Esophagus muscularis mucosa (tissue), 4 donors: ENCODE measurements around the gene SCAMP2.

Experiments
- EP300 ChIP-seq: sonication (generic); formaldehyde crosslinking; IDR thresholded peaks from one replicate; pipeline ENCODE4 v1.6.1; 2017; ENCODE audit warnings: antibody characterized with exemption
- POLR2A ChIP-seq: fragments of 450-650 bp; IDR thresholded peaks from one replicate; pipeline ENCODE4 v1.6.1; 2017; ENCODE audit warnings: antibody characterized with exemption, moderate library complexity, mild to moderate bottlenecking, low read depth
- POLR2AphosphoS5 ChIP-seq, 2 donors: sonication (generic); formaldehyde crosslinking; IDR thresholded peaks; one replicate each; pipeline ENCODE4 v1.6.1; 2017; ENCODE audit warnings: antibody characterized with exemption in 2 of 2
- TF ChIP-seq, protein P1 (sequence below), 3 experiments: fragments of 200-600 bp in 2 of 3; fragments of 450-650 bp in 1 of 3; sonication (generic) in 2 of 3; IDR thresholded peaks; one replicate each; pipeline ENCODE4 v1.5.1; 2017 to 2019; ENCODE audit warnings: antibody characterized with exemption in 3 of 3, mild to moderate bottlenecking in 2 of 3, moderate library complexity in 1 of 3

DNA sequence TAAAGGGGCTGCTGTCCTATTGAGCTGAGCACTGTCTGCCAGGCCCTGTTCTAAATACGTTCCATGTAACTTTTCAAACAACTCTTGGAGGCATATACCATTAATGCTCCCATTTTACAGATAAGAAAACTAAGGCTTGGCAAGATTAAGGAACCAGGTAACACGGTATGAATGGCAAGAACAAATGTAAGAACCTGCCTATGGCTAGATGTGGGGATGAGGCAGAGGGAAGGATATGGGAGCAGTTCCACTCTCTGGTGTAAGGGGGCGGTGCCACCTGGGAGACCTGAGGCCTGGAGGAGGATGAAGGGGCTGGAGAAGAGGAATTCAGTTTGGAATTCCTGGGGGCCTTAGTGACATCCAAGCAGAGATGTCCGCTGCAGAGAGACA, 64.3 kb downstream of the SCAMP2 start:
- TF ChIP-seq, protein P1, sequence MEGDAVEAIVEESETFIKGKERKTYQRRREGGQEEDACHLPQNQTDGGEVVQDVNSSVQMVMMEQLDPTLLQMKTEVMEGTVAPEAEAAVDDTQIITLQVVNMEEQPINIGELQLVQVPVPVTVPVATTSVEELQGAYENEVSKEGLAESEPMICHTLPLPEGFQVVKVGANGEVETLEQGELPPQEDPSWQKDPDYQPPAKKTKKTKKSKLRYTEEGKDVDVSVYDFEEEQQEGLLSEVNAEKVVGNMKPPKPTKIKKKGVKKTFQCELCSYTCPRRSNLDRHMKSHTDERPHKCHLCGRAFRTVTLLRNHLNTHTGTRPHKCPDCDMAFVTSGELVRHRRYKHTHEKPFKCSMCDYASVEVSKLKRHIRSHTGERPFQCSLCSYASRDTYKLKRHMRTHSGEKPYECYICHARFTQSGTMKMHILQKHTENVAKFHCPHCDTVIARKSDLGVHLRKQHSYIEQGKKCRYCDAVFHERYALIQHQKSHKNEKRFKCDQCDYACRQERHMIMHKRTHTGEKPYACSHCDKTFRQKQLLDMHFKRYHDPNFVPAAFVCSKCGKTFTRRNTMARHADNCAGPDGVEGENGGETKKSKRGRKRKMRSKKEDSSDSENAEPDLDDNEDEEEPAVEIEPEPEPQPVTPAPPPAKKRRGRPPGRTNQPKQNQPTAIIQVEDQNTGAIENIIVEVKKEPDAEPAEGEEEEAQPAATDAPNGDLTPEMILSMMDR (IDR thresholded peaks at IDR 0.05), result no peak
- TF ChIP-seq POLR2A (no peak), POLR2AphosphoS5 (IDR thresholded peaks at IDR 0.05) (no peak), EP300 (no peak)
